Left forelimb (tissue), 1 donor: ENCODE results near the gene PKP4.

Experiments
- DNase-seq: peaks from one replicate; pipeline ENCODE4 v3.0.0-alpha.2; 2018; ENCODE audit warnings: low spot score

The PKP4 gene

DNA sequence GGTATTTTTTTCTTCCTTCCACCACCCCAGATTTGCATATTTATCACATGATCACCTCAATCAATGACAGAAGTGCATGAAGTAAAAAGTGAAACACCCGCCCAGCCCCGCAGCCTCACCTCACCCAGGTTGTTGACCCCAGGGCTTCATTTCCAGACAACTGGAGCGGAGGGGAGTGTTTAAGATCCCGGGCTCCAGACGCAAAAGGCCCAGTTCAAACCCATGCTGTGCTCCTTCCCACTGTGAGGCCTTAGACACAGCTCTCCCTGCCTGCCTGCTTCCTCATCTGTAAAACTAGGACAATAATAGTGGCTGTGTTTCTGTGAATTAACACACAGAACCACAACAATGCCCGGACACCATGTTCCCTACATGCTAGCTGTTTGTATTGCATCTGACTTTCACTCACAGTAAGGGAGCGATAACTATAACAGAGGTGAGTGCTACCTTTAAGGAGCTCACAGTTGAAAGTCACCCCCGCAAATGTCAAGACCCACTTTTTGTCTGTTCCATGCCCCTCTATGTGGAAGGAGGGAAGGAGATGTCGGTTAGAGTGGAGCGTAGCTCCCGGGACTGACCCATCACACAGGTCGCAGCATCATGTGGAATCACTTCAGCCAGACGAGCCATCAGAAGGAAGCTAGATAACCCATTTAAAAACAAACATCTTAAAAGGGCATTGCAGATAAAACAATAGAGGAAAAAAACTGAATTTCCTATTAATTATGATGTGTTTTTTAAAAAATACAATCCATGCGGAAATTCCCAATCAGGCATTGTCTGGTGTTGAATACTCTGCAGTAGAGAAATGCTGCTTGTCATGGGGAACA lies 260.8 kb downstream of the PKP4 start:
- DNase-seq: no peak

DNA sequence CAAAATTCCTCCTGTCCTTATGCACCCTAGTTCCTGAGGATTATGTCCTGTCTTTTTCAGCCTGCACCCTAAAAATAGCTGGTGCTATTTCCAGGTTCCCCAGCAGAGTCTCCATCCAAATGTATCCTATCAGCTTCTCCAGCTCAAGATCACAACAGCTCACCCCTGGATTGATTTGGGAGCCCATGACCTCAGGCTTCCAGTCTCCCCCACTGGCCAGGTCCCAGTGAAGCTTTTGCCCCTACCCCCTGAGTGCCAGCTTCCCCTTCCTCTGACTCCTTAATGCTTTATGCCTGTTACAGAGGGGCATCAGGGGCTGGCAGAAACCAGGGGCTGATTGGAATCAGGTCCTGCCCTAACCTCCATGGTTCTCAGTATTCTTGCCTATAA lies 261.4 kb downstream of the PKP4 start:
- DNase-seq: no peak

DNA sequence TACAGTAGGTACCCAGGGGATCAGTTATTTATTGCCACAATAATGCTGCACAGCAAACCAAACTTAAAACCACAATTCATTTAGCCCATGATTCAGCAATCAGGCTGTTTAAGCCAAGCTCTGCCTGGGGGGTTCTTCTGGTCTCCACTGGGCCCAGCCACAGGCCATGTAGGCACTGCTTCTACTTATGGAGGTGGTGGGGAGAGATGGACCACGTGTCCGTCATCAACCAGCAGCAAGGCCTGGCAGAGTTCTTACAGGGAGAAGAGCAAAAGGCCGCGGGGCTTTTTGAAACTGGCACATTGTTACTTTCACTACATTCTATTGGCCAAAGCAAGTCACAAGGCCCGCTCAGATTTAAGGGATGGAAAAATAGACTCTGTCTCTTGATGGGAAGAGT lies 262.1 kb downstream of the PKP4 start:
- no peak for DNase-seq

DNA sequence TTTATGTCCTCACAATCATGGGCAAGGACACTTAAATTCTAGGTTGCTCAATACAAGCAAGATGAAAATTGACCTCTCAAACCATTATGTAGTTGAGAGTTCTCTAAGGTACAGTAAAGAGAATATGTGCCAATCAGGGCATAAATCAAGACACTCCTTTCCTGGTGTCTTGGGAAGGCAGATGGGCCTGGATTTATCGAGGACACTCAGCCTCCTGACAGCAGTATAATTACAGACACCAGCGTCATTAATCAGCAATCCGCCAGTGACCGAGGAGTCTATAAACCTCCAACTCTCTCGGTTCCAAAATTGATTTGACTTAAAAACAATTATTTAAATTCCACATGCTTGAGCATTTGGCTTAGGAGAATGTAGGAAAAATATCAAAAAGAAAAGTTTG lies 262.7 kb downstream of the PKP4 start:
- no peak for DNase-seq

DNA sequence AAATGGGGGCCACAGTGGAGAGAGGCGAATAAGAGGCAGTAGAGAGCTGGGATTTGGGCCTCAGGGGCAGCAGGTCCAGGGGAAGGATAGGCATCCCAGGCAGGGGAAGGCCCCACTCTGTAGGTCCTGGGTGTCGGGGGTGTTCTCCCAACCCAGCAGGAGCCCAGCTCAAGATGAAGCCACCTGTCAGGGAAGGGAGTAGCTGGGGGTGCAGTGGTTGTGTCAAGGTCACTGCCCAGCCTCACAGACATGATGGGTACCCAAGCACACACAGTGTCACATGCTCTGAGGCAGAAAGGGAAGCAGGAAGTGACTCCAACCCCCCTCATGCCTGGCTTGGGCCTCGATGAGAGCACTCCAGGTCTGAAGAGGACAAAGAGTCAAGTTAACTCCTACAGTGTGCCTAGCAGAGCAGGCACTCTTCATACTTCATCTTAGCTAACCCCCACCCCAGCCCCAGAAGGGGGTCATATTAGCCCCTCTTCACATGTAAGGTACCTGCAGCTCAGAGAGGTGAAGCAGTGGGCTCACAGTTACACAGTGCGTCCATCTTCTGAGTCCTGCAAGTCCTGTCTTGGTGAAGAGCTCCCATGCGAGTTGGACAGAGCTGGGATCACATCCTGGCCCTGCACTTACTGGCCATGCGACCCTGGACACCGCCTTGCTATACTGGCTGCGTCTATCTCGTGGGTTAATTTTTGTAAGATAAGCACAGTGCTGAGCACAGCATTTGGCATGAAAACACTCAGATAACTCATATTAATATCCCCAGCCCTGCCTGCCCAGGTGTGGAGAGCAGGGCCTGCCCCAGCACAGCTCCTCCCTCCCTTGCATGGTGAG lies 265.7 kb downstream of the PKP4 start:
- DNase-seq: no peak

DNA sequence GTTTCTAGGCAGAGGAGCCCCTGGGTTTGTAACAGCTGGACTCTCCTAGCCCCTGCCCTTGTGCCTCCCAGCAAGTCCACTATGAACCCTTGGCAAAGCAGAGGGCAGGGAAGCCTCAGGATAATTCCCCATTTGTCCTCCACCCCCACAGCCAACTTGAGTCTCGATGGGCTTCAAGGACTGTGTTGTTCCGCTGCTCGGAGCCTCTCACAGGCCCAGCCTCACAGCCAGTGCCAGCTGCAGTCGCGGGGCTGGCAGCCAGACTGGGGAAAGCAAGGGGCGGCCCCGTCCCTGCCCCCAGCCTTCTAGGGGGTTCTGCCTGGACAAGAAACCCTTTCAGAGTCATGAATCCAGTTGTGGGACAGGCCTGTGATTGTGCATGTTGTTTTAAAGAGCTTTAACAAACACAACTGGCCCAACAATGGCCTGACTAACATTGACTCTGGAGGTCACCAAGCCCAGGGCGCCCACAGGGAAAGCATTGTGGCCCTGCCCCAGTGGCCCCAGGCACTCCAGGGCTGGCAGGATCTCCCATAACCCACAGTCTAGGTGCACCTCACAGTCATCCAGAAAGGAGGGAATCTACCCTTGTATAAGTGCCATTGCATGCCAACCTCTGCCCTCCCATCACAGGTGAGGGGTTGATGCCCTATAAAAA lies 266.6 kb downstream of the PKP4 start:
- DNase-seq: no peak

DNA sequence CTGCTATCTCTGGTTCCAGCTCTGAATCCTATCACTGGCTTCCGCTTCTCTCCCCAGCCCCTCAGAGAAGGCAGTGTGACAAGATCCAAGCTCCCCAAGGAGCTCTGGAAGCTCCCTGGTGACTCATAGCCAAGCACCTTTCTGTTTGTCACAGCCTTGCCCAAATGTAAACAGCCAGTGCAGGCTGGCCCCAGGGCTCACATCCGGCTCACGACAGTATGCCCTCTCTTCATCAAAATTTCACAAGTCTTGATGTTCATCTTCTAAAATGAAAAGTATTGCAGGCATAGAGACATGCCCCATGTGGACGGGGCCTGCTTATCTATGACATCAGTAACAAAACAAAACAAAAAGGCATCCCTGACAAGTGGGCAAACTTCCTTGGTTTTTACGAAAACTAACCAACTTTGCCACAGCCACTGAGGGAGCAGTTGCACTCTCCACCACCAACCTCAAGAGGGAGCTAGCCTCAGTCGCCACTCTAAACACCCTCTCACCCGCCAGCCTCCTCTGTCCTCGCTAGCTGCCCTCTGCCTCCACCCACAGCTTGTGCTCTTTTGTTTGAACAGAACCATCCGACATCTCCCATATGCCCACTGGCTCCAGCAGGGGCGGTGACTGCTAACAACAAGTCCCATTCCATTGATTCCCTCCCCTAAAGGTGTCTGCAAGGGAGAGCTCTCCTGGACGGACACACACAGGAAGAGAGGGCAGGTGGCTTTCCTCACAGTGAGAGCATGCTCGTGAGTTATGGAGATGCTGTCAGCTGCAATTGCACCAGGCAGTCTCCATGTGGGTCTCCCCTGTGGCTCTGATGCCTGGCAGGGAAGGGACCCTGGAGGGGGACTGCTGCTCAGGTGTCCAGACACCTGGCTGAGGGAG lies 267.4 kb downstream of the PKP4 start:
- no peak for DNase-seq

DNA sequence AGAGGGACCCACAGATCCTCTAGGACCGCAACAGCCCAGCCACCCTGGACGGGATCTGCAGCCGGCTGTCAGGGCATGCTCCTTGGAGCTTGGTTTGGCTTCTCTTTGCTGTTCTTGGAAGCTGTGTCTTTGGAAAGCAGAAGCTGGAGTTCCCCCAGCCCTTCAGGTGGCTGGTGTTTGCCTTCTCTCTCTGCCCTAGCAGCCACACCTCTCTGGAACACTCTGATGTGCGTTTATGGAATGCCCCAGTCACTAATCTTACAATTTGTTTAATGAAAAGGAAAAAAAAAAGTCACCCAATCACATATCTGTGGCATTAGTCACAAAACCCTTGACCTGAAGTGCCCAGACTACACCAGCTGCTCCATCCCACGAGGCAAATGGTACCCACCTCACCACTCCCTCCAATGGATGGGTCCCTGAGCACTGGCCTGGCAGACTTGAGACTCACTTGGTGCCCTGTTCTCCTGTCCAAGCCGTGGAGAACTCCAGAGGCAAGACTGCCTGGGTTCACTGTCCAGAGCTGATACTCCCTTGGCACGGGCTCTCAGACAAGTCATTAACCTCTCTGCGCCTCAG lies 268.1 kb downstream of the PKP4 start:
- DNase-seq: no peak

DNA sequence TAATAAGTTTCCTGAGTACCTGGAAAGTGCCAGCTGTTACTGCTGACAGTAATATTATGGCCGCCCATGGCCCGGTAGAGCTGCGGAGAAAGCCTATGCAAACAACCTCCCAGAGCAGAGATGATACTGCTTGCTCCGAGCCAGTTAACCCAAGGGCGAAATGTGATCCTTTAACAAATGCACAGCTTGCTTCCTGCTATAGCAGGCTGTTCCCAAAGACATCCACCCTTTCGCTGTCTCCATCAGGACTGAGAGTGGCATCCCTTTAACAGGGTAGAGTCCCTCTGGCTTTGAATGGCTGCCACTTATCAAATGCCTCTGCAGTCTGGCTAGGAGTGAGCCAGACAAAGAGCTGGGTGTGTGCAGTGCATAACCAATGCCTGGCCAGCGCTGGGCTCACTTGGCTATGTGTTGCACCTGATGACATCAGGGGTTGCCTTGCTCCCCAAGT lies 268.7 kb downstream of the PKP4 start:
- no peak for DNase-seq

DNA sequence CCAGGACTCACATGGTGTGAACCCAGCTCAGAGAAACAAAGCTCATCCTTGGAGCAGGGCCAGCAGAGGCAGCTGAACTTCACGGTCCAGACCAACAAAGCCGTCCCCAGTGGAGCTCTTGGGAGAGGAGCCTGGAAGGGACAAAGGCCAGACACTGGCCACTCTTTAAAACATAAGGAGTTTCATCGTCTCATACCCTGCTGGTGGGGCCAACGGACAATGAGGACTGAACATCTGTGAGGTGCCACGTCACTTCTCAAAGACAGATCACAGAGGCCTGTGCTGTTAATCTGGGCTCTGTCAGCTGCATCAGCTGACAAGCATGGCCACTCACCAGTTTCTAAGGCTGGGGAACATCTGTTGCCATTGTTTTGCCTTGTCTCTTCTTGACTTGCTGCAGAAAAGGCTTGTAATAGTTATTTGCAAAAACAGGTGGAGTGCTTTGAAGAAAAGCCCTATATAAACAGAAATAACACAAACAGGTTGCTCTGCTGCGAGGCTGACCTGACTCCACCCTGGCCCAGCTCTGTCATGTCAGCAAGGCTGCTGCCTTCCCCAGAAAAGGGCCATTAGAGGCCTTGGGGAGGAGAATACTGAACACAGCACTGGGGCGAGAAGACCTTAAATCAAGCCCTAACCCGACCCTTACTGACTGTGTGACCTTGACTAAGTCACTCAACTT lies 270.3 kb downstream of the PKP4 start:
- peak; percentile 46 for DNase-seq

DNA sequence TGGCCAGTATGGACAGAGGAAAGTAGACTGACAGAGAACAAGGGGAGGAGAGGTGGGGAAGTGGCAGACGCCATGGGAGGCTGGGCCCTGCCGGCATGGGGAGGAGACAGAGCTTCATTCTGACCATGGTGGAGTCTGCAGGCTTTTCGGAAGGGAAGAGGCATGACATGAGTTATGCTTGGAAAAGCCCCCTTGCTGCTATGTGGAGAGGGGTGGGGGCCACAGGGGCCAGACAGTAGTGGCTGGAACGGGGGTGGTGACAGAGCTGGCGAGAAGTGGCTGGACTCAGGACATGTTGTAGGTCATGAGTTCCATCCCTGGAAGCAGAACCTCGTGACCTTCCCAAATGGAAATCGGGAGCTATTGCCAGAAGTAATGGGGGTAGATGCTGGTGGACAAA lies 271.7 kb downstream of the PKP4 start:
- DNase-seq: peak; percentile 42

DNA sequence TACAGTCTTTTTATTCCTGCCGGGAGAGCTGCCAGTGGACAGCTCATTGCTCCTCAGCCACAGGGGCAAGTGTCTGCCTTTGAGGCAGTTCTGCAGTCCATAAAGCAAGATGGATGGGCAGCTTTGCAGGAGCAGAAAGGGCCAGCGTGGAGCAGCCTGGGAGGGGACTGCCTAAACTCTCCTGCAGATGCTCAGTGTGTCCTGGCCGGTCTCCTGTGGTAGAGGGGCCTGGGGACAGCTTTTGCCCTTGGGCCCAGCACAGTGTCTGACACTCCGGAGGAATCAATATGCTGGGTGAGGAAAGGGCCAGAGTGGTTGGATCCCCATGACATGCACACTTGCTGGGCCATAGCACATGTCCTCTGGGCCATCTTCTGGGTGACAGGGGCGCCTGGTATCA lies 272.7 kb downstream of the PKP4 start:
- DNase-seq: peak; percentile 53

DNA sequence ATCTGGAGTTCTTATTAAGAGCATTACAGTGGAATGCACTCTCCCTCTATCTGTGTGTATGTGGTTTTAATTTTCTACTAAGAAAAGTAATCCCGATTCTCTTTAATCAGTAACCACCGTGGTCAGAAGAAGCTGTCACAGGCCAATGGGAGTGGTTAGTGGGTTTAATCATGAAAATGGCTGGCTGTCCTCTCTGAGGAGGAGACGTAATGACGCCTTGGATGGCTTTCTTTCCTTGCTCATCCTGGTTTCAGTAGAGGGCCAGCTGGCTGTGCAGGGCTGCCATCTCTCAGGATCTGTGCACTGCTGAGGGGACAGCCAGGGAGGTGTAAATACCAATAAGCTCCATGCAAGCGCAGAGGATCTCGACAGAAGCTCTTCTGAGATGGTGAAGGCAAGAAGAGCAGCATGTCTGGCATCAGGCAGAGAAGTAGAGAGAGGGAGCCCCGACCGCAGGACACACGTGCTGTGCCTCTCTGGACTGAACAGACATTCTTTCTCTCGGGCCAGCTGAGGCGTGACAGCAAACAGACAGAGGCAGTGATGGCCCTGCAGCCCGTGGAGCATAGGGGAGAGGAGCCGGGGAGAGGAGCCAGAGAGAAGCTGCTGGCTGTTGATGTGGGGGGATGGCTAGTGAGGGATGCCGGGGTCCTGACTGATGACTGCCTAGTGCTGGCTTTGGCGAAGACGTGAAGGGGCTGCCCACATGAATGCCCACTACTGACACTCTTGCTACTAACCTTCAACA lies 273.3 kb downstream of the PKP4 start:
- peak; percentile 49 for DNase-seq

DNA sequence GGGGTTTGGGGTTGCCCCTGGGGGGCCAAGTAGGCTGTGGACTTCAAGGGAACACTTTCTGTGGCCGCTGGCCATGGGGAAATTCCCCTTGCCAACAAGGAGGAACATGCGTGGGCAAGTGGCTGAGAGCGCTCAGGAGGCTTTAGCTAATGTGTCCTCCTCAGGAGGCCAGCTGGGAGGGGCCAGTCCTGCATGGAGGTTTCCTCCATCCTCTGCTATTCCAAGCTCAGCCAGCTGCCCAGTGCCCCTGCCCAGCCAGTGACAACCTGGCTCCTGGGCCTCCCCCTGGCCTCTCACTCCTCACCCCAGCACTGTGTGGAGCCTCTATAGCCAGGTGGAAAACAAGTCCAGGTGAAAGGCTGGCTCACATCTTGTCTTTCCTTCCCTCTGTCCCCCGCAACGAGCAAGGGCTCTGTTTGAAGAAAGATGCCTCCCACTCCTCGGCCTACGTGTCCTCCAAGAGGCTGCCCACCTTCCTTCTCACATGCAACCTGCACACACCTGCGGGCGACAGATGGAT lies 273.9 kb downstream of the PKP4 start:
- peak; percentile 53 for DNase-seq

DNA sequence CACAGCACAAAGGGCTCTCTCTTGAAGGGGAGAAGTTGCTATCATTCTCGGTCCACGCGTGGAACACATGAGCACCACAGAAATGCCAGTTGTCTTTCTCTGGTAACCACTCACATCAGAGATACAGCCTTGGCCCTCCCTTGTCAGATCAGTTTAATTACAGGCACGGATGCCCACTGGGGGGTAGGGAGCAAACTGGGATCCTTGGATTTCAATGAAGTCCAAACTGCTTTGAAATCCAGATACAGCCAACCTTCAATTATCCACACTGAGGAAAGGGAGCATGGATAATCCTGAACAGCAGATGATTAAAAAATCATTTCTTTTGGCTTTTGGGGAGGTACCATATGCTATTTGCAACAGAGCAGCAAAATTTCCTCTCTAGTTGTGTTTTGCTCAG lies 274.6 kb downstream of the PKP4 start:
- peak; percentile 26 for DNase-seq
